GM06990 (cell line): ENCODE data around the gene ANTKMT.
"Not testable (repeated sequence)": the region's sequence is repeated elsewhere in the genome, so short reads cannot be mapped to it uniquely, and the experiment has no call there.

Experiments
- DNase-seq: peaks from one replicate; pipeline ENCODE4 v3.0.0-alpha.2; 2011; ENCODE audit not compliant: insufficient read length; ENCODE audit errors: extremely low read depth
- H3K27me3 ChIP-seq: replicated peaks from 2 replicates; pipeline ENCODE4 v1.6.0; 2011; ENCODE audit warnings: low read length; ENCODE audit not compliant: control insufficient read depth, insufficient read depth
- H3K36me3 ChIP-seq: 2 replicates; pipeline ENCODE4 v1.5.1; 2011; ENCODE audit warnings: low read length; ENCODE audit not compliant: control insufficient read depth, insufficient read depth
- H3K4me3 ChIP-seq: replicated peaks from 2 replicates; pipeline ENCODE4 v1.5.1; 2011; ENCODE audit warnings: low read depth, mild to moderate bottlenecking, control low read depth, low read length
- CTCF ChIP-seq: IDR thresholded peaks from 2 replicates; pipeline ENCODE4 v1.5.1; 2011; ENCODE audit warnings: low read length, control low read depth, mild to moderate bottlenecking, inconsistent platforms; ENCODE audit not compliant: insufficient read depth, poor library complexity, severe bottlenecking

Gene ANTKMT

GRCh38 chr16:747978-748746 lies 27.2 kb downstream of the ANTKMT start:
- H3K27me3 ChIP-seq = no peaks in the 10 kb centered on the region; the same call in 1 of the 2 replicates
- no peak for DNase-seq
- H3K4me3 ChIP-seq = no peak overlapping the region
- TF ChIP-seq CTCF = no peak
- no peaks in the 10 kb centered on the region for H3K36me3 ChIP-seq

GRCh38 chr16:749010-749409 lies 28.1 kb downstream of the ANTKMT start:
- no peak for TF ChIP-seq CTCF
- Histone ChIP-seq H3K27me3 (no peaks in the 10 kb centered on the region; the same call in 1 of the 2 replicates), H3K36me3 (no peaks in the 10 kb centered on the region), H3K4me3 (no peak overlapping the region)
- DNase-seq = no peak

- no peak for TF ChIP-seq CTCF
- Histone ChIP-seq H3K4me3 (no peak overlapping the region), H3K36me3 (no peaks in the 10 kb centered on the region), H3K27me3 (no peaks in the 10 kb centered on the region; the same call in 1 of the 2 replicates)
- no peak for DNase-seq
Measured at GRCh38 chr16:750485-750884, 29.5 kb downstream of the ANTKMT start.

GRCh38 chr16:751152-752006 lies 30.4 kb downstream of the ANTKMT start:
- TF ChIP-seq CTCF = no peak
- Histone ChIP-seq H3K4me3 (no peak overlapping the region), H3K27me3 (no peaks in the 10 kb centered on the region; the same call in 1 of the 2 replicates), H3K36me3 (no peaks in the 10 kb centered on the region)
- DNase-seq = no peak

- no peak for TF ChIP-seq CTCF
- Histone ChIP-seq H3K4me3 (no peak overlapping the region), H3K36me3 (no peaks in the 10 kb centered on the region), H3K27me3 (no peaks in the 10 kb centered on the region; the same call in 1 of the 2 replicates)
- DNase-seq = no peak
Measured at GRCh38 chr16:752007-752312, 31.0 kb downstream of the ANTKMT start.

- DNase-seq, H3K36me3 ChIP-seq, H3K4me3 ChIP-seq, H3K27me3 ChIP-seq: not testable (repeated sequence)
Measured at GRCh38 chr16:754121-754607, 33.2 kb downstream of the ANTKMT start.
